SK-N-MC (cell line): Measurements from ENCODE around the gene SLC39A13.

Source experiments
- EZH2 ChIP-seq: fragments of 200-600 bp; sonication (generic); IDR thresholded peaks from one replicate; pipeline ENCODE4 v1.6.1; 2017; ENCODE audit warnings: antibody characterized with exemption
- POLR2AphosphoS5 ChIP-seq: IDR thresholded peaks from 2 replicates; pipeline ENCODE4 v1.6.1; 2012; ENCODE audit warnings: mild to moderate bottlenecking, low read depth, low read length, borderline replicate concordance

- TF ChIP-seq POLR2AphosphoS5, result no peak
- TF ChIP-seq EZH2, result no peak
These were observed 13.0 kb upstream of the SLC39A13 start for GRCh38 chr11:47395223-47396048.
